H9 (cell line): Measurements from ENCODE around the gene LRRIQ4. TPM values are rescaled to one million over a fixed set of nuclear protein-coding genes. Genes with fewer than 3 reads are reported as not detected.

Experiments
- DNase-seq: peaks from one replicate; pipeline ENCODE4 v3.0.0-alpha.2; 2017
- H2AFZ ChIP-seq: one replicate; pipeline ENCODE4 v1.6.1; 2013; ENCODE audit warnings: mild to moderate bottlenecking, low read length, control low read depth, moderate library complexity
- H2AK5ac ChIP-seq: 2 replicates; pipeline ENCODE4 v1.6.1; 2013; ENCODE audit warnings: low read length, control low read depth, mixed read lengths; ENCODE audit not compliant: insufficient read length
- H2BK120ac ChIP-seq: one replicate; pipeline ENCODE4 v1.6.1; 2013; ENCODE audit warnings: low read depth, mild to moderate bottlenecking, low read length, control low read depth, inconsistent platforms; ENCODE audit not compliant: poor library complexity, severe bottlenecking
- H2BK12ac ChIP-seq: 2 replicates; pipeline ENCODE4 v1.6.1; 2013; ENCODE audit warnings: low read length, control low read depth, mixed read lengths, low read depth; ENCODE audit not compliant: insufficient read length
- H2BK15ac ChIP-seq: 2 replicates; pipeline ENCODE4 v1.6.1; 2013; ENCODE audit warnings: low read depth, low read length, control low read depth
- H2BK20ac ChIP-seq: one replicate; pipeline ENCODE4 v1.6.1; 2013; ENCODE audit warnings: low read depth, mild to moderate bottlenecking, low read length, control low read depth, inconsistent platforms; ENCODE audit not compliant: poor library complexity, severe bottlenecking
- H2BK5ac ChIP-seq: 2 replicates; pipeline ENCODE4 v1.6.1; 2013; ENCODE audit warnings: low read length, control low read depth, mixed read lengths; ENCODE audit not compliant: insufficient read length
- H3K14ac ChIP-seq: 2 replicates; pipeline ENCODE4 v1.6.1; 2013; ENCODE audit warnings: low read length, control low read depth; ENCODE audit not compliant: insufficient read depth
- H3K18ac ChIP-seq: 2 replicates; pipeline ENCODE4 v1.6.1; 2013; ENCODE audit warnings: low read depth, mild to moderate bottlenecking, mixed read lengths, low read length, control low read depth; ENCODE audit not compliant: insufficient read length
- H3K23ac ChIP-seq: 2 replicates; pipeline ENCODE4 v1.6.1; 2013; ENCODE audit warnings: low read length, control low read depth, mixed read lengths, low read depth; ENCODE audit not compliant: insufficient read length
- H3K23me2 ChIP-seq: 2 replicates; pipeline ENCODE4 v1.6.1; 2013; ENCODE audit warnings: low read depth, mild to moderate bottlenecking, mixed read lengths, low read length, control low read depth; ENCODE audit not compliant: insufficient read length, poor library complexity, severe bottlenecking
- H3K27ac ChIP-seq: 2 replicates; pipeline ENCODE4 v1.5.1; 2013; ENCODE audit warnings: low read length, control low read depth, mixed read lengths, low read depth; ENCODE audit not compliant: insufficient read length
- H3K27me3 ChIP-seq: 2 replicates; pipeline ENCODE4 v1.6.1; 2013; ENCODE audit warnings: low read length, control low read depth, inconsistent platforms; ENCODE audit not compliant: insufficient read depth
- H3K4ac ChIP-seq: 2 replicates; pipeline ENCODE4 v1.6.1; 2013; ENCODE audit warnings: low read depth, mild to moderate bottlenecking, control low read depth, inconsistent platforms, low read length, moderate library complexity
- H3K4me1 ChIP-seq: 2 replicates; pipeline ENCODE4 v1.6.1; 2013; ENCODE audit warnings: low read length, control low read depth, inconsistent platforms; ENCODE audit not compliant: insufficient read depth
- H3K4me2 ChIP-seq: 2 replicates; pipeline ENCODE4 v1.6.1; 2013; ENCODE audit warnings: low read length, control low read depth, mixed read lengths; ENCODE audit not compliant: insufficient read length, insufficient read depth
- H3K56ac ChIP-seq: 2 replicates; pipeline ENCODE4 v1.6.1; 2013; ENCODE audit warnings: low read depth, mild to moderate bottlenecking, mixed read lengths, low read length, control low read depth; ENCODE audit not compliant: insufficient read length
- H3K79me1 ChIP-seq: 2 replicates; pipeline ENCODE4 v1.6.1; 2013; ENCODE audit warnings: low read depth, mild to moderate bottlenecking, moderate library complexity, low read length, control low read depth, inconsistent platforms; ENCODE audit not compliant: insufficient read depth, poor library complexity, severe bottlenecking
- H3K79me2 ChIP-seq: 2 replicates; pipeline ENCODE4 v1.6.1; 2013; ENCODE audit warnings: low read length, control low read depth, inconsistent platforms; ENCODE audit not compliant: insufficient read depth
- H3K9ac ChIP-seq: 2 replicates; pipeline ENCODE4 v1.6.1; 2013; ENCODE audit warnings: low read length, control low read depth, mixed read lengths; ENCODE audit not compliant: insufficient read length; ENCODE audit errors: extremely low read depth
- H3K9me3 ChIP-seq: one replicate; pipeline ENCODE4 v1.6.1; 2013; ENCODE audit warnings: low read depth, low read length, inconsistent platforms; ENCODE audit not compliant: control insufficient read depth
- H3T11ph ChIP-seq: one replicate; pipeline ENCODE4 v1.6.1; 2013; ENCODE audit warnings: mild to moderate bottlenecking, low read length, control low read depth, inconsistent platforms
- H4K20me1 ChIP-seq: one replicate; pipeline ENCODE4 v1.6.1; 2013; ENCODE audit not compliant: control insufficient read depth, insufficient read length, insufficient read depth
- H4K5ac ChIP-seq: 2 replicates; pipeline ENCODE4 v1.6.1; 2013; ENCODE audit warnings: low read depth, mild to moderate bottlenecking, mixed read lengths, low read length, control low read depth; ENCODE audit not compliant: insufficient read length
- H4K8ac ChIP-seq: replicated peaks from 2 replicates; pipeline ENCODE4 v1.6.1; 2013; ENCODE audit warnings: low read length, control low read depth, mixed read lengths, low read depth; ENCODE audit not compliant: insufficient read length
- H4K91ac ChIP-seq: 2 replicates; pipeline ENCODE4 v1.6.1; 2013; ENCODE audit warnings: low read depth, mild to moderate bottlenecking, moderate library complexity, mixed read lengths, low read length, control low read depth; ENCODE audit not compliant: insufficient read length
- H3K27ac Mint-ChIP-seq, 3 experiments: 2 replicates in 2 of 3; 3 replicates in 1 of 3; pipeline ENCODE4 v1.8.0; 2020 to 2021; ENCODE audit warnings: mixed read lengths in 3 of 3, mild to moderate bottlenecking in 1 of 3, moderate library complexity in 1 of 3
- H3K27me3 Mint-ChIP-seq: 2 replicates; pipeline ENCODE4 v1.8.0; 2021; ENCODE audit warnings: low read depth, mild to moderate bottlenecking, moderate library complexity, mixed read lengths
- H3K36me3 Mint-ChIP-seq, 3 experiments: 2 replicates in 2 of 3; 3 replicates in 1 of 3; pipeline ENCODE4 v1.8.0; 2020 to 2021; ENCODE audit warnings: low read depth in 3 of 3, mixed read lengths in 3 of 3; ENCODE audit not compliant: insufficient read depth in 1 of 3
- H3K4me1 Mint-ChIP-seq, 2 experiments: 2 replicates each; pipeline ENCODE4 v1.8.0; 2020; ENCODE audit warnings: mixed read lengths in 2 of 2
- H3K4me3 Mint-ChIP-seq, 2 experiments: 2 replicates in 1 of 2; 3 replicates in 1 of 2; pipeline ENCODE4 v1.8.0; 2020 to 2021; ENCODE audit warnings: mild to moderate bottlenecking in 2 of 2, mixed read lengths in 2 of 2, moderate library complexity in 1 of 2
- H3K9me3 Mint-ChIP-seq, 2 experiments: 2 replicates in 1 of 2; 3 replicates in 1 of 2; pipeline ENCODE4 v1.8.0; 2020; ENCODE audit warnings: mild to moderate bottlenecking in 2 of 2, mixed read lengths in 2 of 2, moderate library complexity in 1 of 2
- WGBS: extraction: QIAGEN DNeasy Blood & Tissue Kit; methylation state at CpG from one replicate; pipeline ENCODE4 v1.1.7; 2013; ENCODE audit warnings: missing lambda C conversion rate, low lambda C conversion rate, mixed read lengths; ENCODE audit not compliant: insufficient read length; ENCODE audit errors: extremely low coverage; 5-methylcytosine and 5-hydroxymethylcytosine counted together
- total RNA-seq: library from RNA; stranded (reverse); gene quantifications from 2 replicates; pipeline ENCODE4 v1.2.1, GENCODE V29; 2021
- TF ChIP-seq, protein P1 (sequence below): fragments of 200-600 bp; sonication (generic); conservative IDR thresholded peaks from 3 replicates; pipeline ENCODE4 v1.8.0; 2021; ENCODE audit warnings: antibody characterized with exemption, mild to moderate bottlenecking

Gene LRRIQ4
- total RNA-seq, 1 experiment from 2014 or later, result not detected

DNA sequence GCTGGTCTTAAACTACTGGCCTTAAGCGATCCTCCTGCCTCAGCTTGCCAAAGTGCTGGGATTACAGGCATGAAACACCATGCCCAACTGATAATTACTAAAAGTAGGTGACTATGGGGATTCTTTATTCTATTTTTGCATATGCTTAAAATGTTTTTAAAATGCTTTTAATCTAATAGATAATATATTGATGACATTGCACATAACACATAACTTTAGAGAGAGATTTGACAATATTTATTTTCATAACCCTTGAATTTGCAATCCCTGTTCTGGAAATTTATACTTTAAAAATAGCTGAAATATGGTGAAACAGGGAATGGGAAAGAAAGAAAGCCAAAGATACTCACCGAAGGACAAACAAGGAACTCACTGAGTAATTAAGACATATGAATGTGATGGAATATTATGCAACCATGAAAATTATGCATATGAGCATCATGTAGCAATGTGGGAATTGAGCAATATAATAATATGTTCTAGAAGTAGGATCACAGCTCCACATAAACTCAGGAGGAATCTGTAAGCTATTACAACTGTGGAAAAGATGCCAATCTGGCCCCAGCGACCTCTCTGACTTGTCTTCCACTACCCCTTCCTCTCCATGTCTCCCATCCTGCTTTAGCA, 55.0 kb downstream of the LRRIQ4 start:
- no peak overlapping the region for H3K4me2 ChIP-seq
- TF ChIP-seq, protein P1, sequence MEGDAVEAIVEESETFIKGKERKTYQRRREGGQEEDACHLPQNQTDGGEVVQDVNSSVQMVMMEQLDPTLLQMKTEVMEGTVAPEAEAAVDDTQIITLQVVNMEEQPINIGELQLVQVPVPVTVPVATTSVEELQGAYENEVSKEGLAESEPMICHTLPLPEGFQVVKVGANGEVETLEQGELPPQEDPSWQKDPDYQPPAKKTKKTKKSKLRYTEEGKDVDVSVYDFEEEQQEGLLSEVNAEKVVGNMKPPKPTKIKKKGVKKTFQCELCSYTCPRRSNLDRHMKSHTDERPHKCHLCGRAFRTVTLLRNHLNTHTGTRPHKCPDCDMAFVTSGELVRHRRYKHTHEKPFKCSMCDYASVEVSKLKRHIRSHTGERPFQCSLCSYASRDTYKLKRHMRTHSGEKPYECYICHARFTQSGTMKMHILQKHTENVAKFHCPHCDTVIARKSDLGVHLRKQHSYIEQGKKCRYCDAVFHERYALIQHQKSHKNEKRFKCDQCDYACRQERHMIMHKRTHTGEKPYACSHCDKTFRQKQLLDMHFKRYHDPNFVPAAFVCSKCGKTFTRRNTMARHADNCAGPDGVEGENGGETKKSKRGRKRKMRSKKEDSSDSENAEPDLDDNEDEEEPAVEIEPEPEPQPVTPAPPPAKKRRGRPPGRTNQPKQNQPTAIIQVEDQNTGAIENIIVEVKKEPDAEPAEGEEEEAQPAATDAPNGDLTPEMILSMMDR, result no peak
- DNase-seq, result no peak
- H3K9me3 ChIP-seq, result no peaks in the 10 kb centered on the region
- no peak overlapping the region for H2BK20ac ChIP-seq
- H3K4ac ChIP-seq, result no peak overlapping the region
- H4K5ac ChIP-seq, result no peak overlapping the region
- H2BK5ac ChIP-seq, result no peak overlapping the region
- H4K20me1 ChIP-seq, result no peaks in the 10 kb centered on the region
- H2AK5ac ChIP-seq, result no peak overlapping the region
- H4K8ac ChIP-seq, result no peak overlapping the region
- no peak overlapping the region for H4K91ac ChIP-seq
- no peak overlapping the region for H2AFZ ChIP-seq
- Mint-ChIP-seq H3K4me1 (peaks cover 9 to 10% of the 10 kb centered on the region in 2 experiments), H3K9me3 (no peaks in the 10 kb centered on the region; a peak in 1 of 5 replicates), H3K27ac (peak overlapping the region in 1 of 3 experiments; percentile 42; a peak in 1 of 7 replicates), H3K27me3 (no peaks in the 10 kb centered on the region), H3K4me3 (no peak overlapping the region; a peak in 1 of 5 replicates), H3K36me3 (no peaks in the 10 kb centered on the region)
- H2BK12ac ChIP-seq, result no peak overlapping the region
- H3K79me2 ChIP-seq, result no peaks in the 10 kb centered on the region
- no peak overlapping the region for H3K27ac ChIP-seq
- H3K23me2 ChIP-seq, result no peaks in the 10 kb centered on the region
- no peak overlapping the region for H2BK120ac ChIP-seq
- no peaks in the 10 kb centered on the region for H3K27me3 ChIP-seq
- H2BK15ac ChIP-seq, result no peak overlapping the region
- H3K18ac ChIP-seq, result no peak overlapping the region
- no CpG with 5 or more reads among the region's 3 CpGs for WGBS
- H3K56ac ChIP-seq, result no peak overlapping the region
- H3T11ph ChIP-seq, result no peak overlapping the region
- no peak overlapping the region for H3K14ac ChIP-seq
- no peak overlapping the region for H3K9ac ChIP-seq
- H3K79me1 ChIP-seq, result no peaks in the 10 kb centered on the region
- no peaks in the 10 kb centered on the region; the same call in 1 of the 2 replicates for H3K4me1 ChIP-seq
- no peak overlapping the region for H3K23ac ChIP-seq
